Kasumi-1 (cell line): ENCODE measurements around the gene TPRG1L.
"Not testable (repeated sequence)": the region's sequence is repeated elsewhere in the genome, so short reads cannot be mapped to it uniquely, and the experiment has no call there.

Experiments
- DNase-seq, 2 experiments: peaks; one replicate each; lab custom pipeline; 2025; lab: John Stamatoyannopoulos, UW

TPRG1L gene

GRCh38 chr1:3624200-3625136 is at the start of gene TPRG1L:
TPRG1L (plus strand) TSS chr1:3625015; CDS start chr1:3625073, 58 bp downstream.
- peak; percentile 95 to 96 for DNase-seq

DNA sequence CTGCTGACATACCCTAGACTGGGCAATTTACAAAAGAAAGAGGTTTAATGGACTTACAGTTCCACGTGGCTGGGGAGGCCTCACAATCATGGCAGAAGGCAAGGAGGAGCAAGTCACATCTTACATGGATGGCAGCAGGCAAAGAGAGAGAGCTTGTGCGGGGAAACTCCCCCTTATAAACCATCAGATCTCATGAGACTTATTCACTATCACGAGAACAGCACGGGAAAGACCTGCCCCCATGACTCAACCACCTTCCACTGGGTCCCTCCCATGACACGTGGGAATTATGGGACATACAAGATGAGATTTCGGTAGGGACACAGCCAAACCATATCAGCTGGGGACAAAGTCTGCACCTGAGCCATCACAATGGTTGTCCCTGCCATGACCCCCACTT is 49.3 kb upstream of the TPRG1L start:
- DNase-seq: not testable (repeated sequence)

- DNase-seq: no peak
These were observed 48.8 kb upstream of the TPRG1L start for GRCh38 chr1:3575993-3576392.

- DNase-seq: no peak
These were observed 47.5 kb upstream of the TPRG1L start for GRCh38 chr1:3577300-3577699.

DNA sequence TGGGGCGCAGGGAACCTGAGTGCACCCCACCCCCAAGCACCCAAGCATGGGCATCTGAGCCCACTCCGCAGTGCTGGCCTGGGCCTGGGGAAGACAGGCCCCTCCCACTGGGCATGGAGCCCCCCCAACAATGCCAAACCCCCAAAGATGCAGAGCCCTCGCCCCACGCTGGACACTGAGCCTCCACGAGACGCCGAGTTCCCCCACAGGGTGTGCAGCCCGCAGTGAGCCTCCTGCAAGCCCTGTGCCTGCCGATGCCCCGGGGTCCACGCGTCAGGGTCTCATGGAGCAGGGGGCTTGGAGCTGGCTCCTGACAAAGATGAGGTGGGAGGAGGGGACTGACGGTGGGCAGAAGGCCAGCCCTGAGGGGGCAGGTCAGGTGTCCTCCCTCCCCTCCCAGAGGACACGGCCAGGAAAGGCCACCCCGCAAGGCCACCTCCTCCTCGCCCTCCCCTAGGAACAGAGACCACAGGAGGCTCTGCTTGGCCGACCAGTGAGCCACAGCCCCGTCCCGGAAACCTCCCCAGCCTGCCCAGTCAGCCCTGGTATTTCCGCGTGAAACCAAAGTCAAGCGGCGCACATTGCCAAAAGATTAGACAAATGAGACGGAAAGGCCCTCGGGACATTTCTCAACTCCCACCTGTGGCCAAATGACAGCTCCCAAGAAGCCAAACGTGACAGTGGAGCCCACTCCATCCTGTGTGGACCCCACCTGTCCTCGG is 46.9 kb upstream of the TPRG1L start:
- DNase-seq: no peak

DNA sequence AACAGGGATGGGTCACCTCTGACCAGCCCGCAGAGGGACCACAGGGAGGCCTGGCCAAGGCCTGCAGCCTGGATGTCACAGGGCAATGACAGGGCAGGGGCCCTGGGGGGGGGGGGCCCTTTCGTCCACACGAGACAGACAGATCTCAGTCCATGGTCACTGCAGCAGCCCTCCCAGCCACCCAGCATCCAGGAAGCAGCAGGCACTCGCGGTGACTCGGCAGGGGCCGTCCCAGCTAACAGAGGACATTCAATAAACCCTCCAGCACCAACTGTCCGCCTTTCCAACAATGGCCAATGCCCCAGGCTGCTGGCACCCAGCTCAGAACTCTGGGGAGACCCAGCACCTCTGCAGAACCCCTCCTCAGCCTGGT is 46.4 kb upstream of the TPRG1L start:
- no peak for DNase-seq

GRCh38 chr1:3578906-3579305 is 45.9 kb upstream of the TPRG1L start:
- no peak for DNase-seq

DNA sequence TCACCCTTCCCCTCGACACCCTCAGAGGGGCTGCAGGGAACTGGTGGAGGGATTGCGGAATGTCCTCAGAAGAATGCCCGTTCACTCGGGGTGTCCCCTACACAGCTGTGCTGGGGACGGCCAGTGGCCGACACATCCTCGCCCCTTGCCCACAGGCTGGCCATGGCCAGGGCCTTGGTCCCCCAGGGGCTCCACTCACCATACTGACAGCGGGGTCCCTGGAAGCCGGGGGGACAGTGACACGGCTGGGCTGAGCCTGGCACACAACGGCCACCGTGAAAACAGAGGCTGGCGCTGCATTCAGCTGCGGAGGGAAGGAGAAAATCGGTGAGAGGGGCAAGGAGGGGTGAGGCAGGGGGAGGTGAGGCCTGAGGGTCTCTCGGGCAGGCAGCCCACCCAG is 45.2 kb upstream of the TPRG1L start:
- DNase-seq: no peak

DNA sequence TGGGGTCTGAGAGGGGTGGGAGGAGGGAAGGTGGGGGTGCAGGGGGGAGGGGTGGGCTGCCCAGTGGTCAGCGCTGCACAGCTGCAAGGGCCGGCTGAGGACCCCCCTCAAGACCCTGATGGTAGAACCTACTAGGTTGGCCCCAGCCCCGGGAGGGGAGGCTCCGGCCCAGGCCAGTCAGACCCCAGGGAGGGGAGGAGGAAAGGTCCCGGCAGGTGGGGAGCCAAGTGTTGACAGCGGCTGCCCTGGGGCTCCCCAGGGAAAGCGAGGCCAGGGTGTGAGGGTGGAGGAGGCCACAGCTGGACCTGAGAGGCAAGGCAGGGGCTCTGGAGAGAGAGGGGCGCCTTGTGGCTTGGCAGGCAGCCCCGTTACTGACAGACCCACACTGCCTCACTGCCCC is 44.6 kb upstream of the TPRG1L start:
- DNase-seq: no peak

- no peak for DNase-seq
These were observed 43.3 kb upstream of the TPRG1L start for GRCh38 chr1:3581296-3582036.

DNA sequence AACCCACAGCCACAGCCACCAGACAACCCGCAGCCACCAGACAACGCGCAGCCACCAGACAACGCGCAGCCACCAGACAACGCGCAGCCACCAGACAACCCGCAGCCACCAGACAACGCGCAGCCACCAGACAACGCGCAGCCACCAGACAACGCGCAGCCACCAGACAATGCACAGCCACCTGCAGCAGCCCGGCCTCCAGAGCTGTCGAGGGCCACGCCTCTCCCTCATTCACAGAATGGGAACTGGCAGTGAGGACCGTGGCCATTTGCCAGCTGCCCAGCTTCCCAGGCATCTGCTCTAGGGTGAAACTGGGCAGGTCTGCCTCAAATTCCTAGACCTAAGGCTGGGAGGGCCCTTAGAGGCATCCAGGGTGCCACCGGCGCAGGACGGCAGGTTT is 41.1 kb upstream of the TPRG1L start:
- not testable (repeated sequence) for DNase-seq

- DNase-seq: no peak
These were observed 39.9 kb upstream of the TPRG1L start for GRCh38 chr1:3584915-3585314.

- DNase-seq: not testable (repeated sequence)
These were observed 39.4 kb upstream of the TPRG1L start for GRCh38 chr1:3585353-3585868.

DNA sequence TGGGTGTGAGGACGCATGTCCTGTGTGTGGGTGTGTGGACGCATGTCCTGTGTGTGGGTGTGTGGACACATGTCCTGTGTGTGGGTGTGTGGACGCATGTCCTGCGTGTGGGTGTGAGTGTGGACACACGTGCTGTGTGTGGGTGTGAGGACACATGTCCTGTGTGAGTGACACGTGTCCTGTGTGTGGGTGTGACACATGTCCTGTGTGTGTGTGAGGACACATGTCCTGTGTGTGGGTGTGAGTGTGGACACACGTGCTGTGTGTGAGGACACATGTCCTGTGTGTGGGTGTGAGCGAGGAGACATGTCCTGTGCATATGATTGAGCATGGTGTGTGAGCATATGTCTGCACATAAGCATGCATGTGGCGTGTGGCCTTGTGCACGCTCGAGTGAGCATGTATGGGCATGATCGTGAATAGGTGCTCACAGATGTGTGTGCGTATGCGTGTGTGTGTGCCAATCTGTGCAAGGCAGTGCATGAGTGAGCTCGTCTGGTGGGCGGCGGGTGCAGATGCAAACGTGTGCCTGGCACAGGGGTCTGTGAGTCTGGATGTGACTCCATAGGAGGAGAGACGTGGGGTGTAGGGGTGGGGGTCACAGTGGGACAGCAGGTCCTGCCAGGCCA is 38.8 kb upstream of the TPRG1L start:
- no peak for DNase-seq

GRCh38 chr1:3586986-3587759 is 37.6 kb upstream of the TPRG1L start:
- DNase-seq: no peak

DNA sequence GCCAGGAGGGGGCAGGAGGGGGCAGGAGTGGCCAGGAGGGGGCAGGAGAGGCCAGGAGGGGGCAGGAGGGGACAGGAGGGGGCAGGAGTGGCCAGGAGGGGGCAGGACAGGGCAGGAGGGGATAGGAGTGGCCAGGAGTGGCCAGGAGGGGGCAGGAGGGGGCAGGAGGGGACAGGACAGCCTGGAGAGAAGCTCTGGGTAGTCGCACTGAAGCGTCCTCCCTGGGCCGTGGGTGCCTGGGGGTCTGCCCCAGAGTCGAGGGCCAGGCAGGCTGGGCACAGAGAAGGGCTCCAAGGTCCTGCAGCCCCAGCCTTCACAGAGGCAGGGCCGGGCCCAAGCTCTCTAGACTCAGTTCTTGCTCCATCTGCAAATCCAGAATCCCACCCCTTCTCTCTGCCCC is 36.4 kb upstream of the TPRG1L start:
- DNase-seq: no peak

DNA sequence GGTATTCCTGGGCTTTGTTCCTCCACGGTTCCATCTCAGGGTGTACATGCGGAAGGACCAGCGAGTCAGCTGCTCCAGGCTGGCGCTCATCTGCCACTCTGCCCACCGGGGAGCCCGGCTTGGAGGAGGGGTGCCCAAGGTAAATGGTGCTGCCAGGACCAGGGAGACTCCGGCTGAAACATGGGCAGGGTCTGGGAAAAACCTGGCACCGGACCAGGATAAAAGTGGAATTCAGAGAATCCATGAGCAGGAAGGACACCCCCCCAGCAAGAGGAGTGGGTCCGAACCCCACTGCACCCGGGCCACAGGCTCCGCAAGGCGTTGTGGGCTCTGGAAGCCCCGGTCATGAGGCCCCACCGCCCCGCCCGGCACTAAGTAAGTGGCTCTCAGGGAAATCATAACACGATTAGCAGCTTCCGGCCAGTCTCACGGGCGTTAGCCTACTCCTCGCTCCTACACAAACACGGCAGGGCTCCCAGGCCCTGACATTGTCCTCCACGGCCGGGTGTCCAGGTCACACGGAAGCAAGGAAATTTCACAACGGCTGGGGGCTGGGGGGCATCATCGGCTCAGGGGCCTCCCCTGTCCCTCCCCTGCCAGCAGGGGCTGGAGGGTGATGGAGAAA is 34.6 kb upstream of the TPRG1L start:
- no peak for DNase-seq

DNA sequence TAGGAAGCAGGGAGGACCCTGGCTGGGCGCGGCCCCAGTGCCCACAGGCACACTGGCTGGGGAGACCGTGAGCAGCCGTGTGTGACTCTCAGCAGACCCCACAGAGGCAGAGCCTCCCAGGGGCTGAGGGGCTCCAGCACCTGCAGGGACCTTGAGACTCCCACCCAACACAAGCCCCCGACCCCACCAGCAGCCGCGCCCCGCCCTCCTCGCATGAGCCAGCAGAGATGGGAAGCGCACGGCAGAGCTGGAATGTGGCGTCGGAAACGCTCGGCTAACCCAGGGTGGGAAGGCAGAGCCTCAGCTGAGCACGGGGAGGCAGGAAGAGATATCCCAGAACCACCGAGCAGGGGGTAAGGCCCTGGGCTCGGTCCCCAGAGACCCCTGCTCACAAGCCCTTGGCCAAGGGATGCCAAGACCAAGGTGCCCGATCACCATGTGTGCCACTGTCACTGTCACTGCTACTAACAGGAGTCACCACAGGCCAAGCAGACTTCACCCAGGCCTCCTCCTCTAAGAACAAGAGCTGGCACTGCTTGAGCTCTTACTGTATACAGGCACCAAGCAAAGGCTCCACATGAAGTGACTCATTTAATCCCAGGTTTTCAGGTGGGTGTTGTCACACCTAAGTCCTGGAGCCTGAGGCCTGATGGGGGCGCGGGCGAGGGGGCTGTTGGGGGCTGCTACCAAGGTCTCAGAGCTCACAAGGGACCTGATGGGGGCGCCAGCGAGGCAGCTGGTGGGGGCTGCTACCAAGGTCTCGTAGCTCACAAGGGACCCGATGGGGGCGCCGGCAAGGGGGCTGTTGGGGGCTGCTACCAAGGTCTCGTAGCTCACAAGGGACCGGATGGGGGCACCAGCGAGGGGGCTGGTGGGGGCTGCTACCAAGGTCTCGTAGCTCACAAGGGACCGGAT is 33.6 kb upstream of the TPRG1L start:
- no peak for DNase-seq

GRCh38 chr1:3593334-3593733 is 31.5 kb upstream of the TPRG1L start:
- peak; percentile 25 for DNase-seq
